ENCODE data around the gene AGO4.
"Not testable (repeated sequence)": the region's sequence is repeated elsewhere in the genome, so short reads cannot be mapped to it uniquely, and the experiment has no call there.

The AGO4 gene

GRCh38 chr1:35807614-35808449, at the start of gene AGO4:
AGO4 (plus strand) TSS chr1:35808016; CDS start chr1:35808417, 401 bp downstream.
- no peak for FAIRE-seq

GRCh38 chr1:35762141-35762540, 45.7 kb upstream of the AGO4 start:
- no peak for FAIRE-seq

GRCh38 chr1:35763201-35763600, 44.6 kb upstream of the AGO4 start:
- FAIRE-seq: no peak

- no peak for FAIRE-seq
Observed at GRCh38 chr1:35764283-35764682, 43.5 kb upstream of the AGO4 start.

GRCh38 chr1:35768350-35769187, 39.2 kb upstream of the AGO4 start:
- no peak for FAIRE-seq

GRCh38 chr1:35769188-35769758, 38.5 kb upstream of the AGO4 start:
- no peak for FAIRE-seq

GRCh38 chr1:35773711-35774110, 34.1 kb upstream of the AGO4 start:
- no peak for FAIRE-seq

GRCh38 chr1:35776172-35776571, 31.6 kb upstream of the AGO4 start:
- not testable (repeated sequence) for FAIRE-seq

GRCh38 chr1:35777109-35777508, 30.7 kb upstream of the AGO4 start:
- no peak for FAIRE-seq

GRCh38 chr1:35783055-35783583, 24.7 kb upstream of the AGO4 start:
- no peak for FAIRE-seq

GRCh38 chr1:35784364-35784763, 23.5 kb upstream of the AGO4 start:
- not testable (repeated sequence) for FAIRE-seq

- no peak for FAIRE-seq
Observed at GRCh38 chr1:35788139-35788538, 19.7 kb upstream of the AGO4 start.

GRCh38 chr1:35790670-35791069, 17.1 kb upstream of the AGO4 start:
- no peak for FAIRE-seq

- no peak for FAIRE-seq
Observed at GRCh38 chr1:35795295-35795694, 12.5 kb upstream of the AGO4 start.

GRCh38 chr1:35797380-35797779, 10.4 kb upstream of the AGO4 start:
- FAIRE-seq: no peak

- not testable (repeated sequence) for FAIRE-seq
Observed at GRCh38 chr1:35798019-35798418, 9.8 kb upstream of the AGO4 start.

GRCh38 chr1:35800167-35800887, 7.5 kb upstream of the AGO4 start:
- not testable (repeated sequence) for FAIRE-seq

- FAIRE-seq: no peak
Observed at GRCh38 chr1:35808450-35809113, 766 bp downstream of the AGO4 start.

- no peak for FAIRE-seq
Observed at GRCh38 chr1:35809114-35810095, 1.6 kb downstream of the AGO4 start.

- no peak for FAIRE-seq
Observed at GRCh38 chr1:35810096-35810881, 2.5 kb downstream of the AGO4 start.

All from TTC549 (cell line).